Erythroblast (primary cell): ENCODE results near the gene SALL3.

Experiments
- GATA1 ChIP-seq: IDR thresholded peaks from 2 replicates; pipeline ENCODE4 v1.6.1; 2011; ENCODE audit warnings: low read depth, mild to moderate bottlenecking, control low read depth, low read length, moderate library complexity
- POLR2A ChIP-seq: IDR thresholded peaks from 2 replicates; pipeline ENCODE4 v1.6.1; 2011; ENCODE audit warnings: mild to moderate bottlenecking, low read length

DNA sequence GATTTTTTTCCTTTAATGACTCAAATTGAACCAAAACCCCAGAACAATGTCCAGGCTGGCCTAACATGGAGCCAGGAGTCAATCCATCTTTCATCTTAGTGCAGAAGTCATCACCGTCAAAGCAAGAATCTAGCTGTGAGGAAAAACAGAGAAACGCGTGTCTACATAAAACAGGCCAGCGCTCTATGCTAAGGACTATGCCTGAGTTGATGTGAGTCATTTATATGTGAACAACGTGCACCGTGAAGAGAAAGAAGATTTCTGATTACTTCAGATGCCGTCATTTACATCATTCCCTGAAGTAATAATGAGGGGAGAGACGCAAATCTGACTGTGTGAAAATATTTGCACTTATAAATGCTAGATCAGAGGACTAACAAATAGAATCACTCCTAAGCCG is 34.0 kb upstream of the SALL3 start:
- TF ChIP-seq POLR2A = no peak
- no peak for TF ChIP-seq GATA1
